SK-N-SH (cell line): ENCODE measurements around the gene ATP2B2. TPM values are rescaled to one million over a fixed set of nuclear protein-coding genes. Genes with fewer than 3 reads are reported as not detected.
A peak's percentile ranks its signal among the peaks of the same experiment; 100 is the strongest.

ENCODE experiments used
- CTCF ChIA-PET: fragments of 300-600, 350-600 bp; formaldehyde crosslinking; extraction: SDS; loops from one replicate; lab custom pipeline; 2021; lab: Yijun Ruan, JAX
- POLR2A ChIA-PET: fragments of 350-600 bp; sonication (Branson Sonifier 250); formaldehyde crosslinking; extraction: SDS; loops from one replicate; lab custom pipeline; 2020; ENCODE audit warnings: antibody characterized with exemption, inconsistent platforms; lab: Yijun Ruan, JAX
- DNase-seq: peaks from one replicate; pipeline ENCODE4 v3.0.0; 2012
- H2AFZ ChIP-seq: fragments of 200-600 bp; sonication (generic); 2 replicates; pipeline ENCODE4 v1.8.1; 2016; ENCODE audit warnings: antibody characterized with exemption, mild to moderate bottlenecking, low read depth
- H3F3A ChIP-seq: fragments of 200-600 bp; sonication (generic); replicated peaks from 2 replicates; pipeline ENCODE3; 2016; ENCODE audit warnings: antibody characterized with exemption, mild to moderate bottlenecking; ENCODE audit not compliant: insufficient read depth
- H3K27ac ChIP-seq, 2 experiments: fragments of 200-500 bp in 1 of 2; fragments of 200-600 bp in 1 of 2; sonication (Bioruptor generic) in 1 of 2; sonication (generic), shearing (Covaris generic) in 1 of 2; 2 replicates each; pipeline versions ENCODE4 v1.5.1 to v1.6.1; 2014 to 2016; ENCODE audit warnings: low read depth in 2 of 2, inconsistent platforms in 1 of 2, low read length in 1 of 2, mild to moderate bottlenecking in 1 of 2, mixed read lengths in 1 of 2
- H3K27me3 ChIP-seq: fragments of 200-600 bp; sonication (generic), shearing (Covaris generic); 2 replicates; pipeline ENCODE4 v1.6.1; 2016; ENCODE audit warnings: mixed run types; ENCODE audit not compliant: insufficient read depth
- H3K36me3 ChIP-seq, 2 experiments: fragments of 200-500 bp in 1 of 2; fragments of 200-600 bp in 1 of 2; sonication (Bioruptor generic) in 1 of 2; sonication (generic) in 1 of 2; replicated peaks in 1 of 2; 2 replicates each; pipeline versions ENCODE3 to v1.5.1; 2014 to 2016; ENCODE audit warnings: low read length in 1 of 2, mild to moderate bottlenecking in 1 of 2; ENCODE audit not compliant: insufficient read depth in 2 of 2, control insufficient read depth in 1 of 2
- H3K4me1 ChIP-seq, 2 experiments: fragments of 200-500 bp in 1 of 2; fragments of 200-600 bp in 1 of 2; sonication (Bioruptor generic) in 1 of 2; sonication (generic), shearing (Covaris generic) in 1 of 2; 2 replicates each; pipeline versions ENCODE4 v1.5.1 to v1.6.1; 2014 to 2016; ENCODE audit warnings: low read depth in 1 of 2, low read length in 1 of 2, mixed run types in 1 of 2; ENCODE audit not compliant: insufficient read depth in 2 of 2, control insufficient read depth in 1 of 2
- H3K4me2 ChIP-seq: fragments of 200-600 bp; sonication (generic), shearing (Covaris generic); 2 replicates; pipeline ENCODE4 v1.6.1; 2017; ENCODE audit warnings: mixed run types
- H3K4me3 ChIP-seq, 2 experiments: fragments of 200-500 bp in 1 of 2; fragments of 200-600 bp in 1 of 2; sonication (Bioruptor generic) in 1 of 2; sonication (generic), shearing (Covaris generic) in 1 of 2; 2 replicates each; pipeline versions ENCODE4 v1.5.1 to v1.8.1; 2014 to 2016; ENCODE audit warnings: low read depth in 2 of 2, inconsistent platforms in 1 of 2, low read length in 1 of 2, mild to moderate bottlenecking in 1 of 2, mixed read lengths in 1 of 2, moderate library complexity in 1 of 2
- H3K79me2 ChIP-seq: fragments of 200-600 bp; sonication (generic); 2 replicates; pipeline ENCODE4 v1.8.1; 2017; ENCODE audit warnings: mild to moderate bottlenecking; ENCODE audit not compliant: insufficient read depth
- H3K9ac ChIP-seq: fragments of 200-600 bp; sonication (generic); 2 replicates; pipeline ENCODE4 v1.6.1; 2017; ENCODE audit warnings: mixed run types
- H3K9me2 ChIP-seq: fragments of 200-600 bp; sonication (generic); 2 replicates; pipeline ENCODE4 v1.6.1; 2017; ENCODE audit warnings: mixed run types
- H3K9me3 ChIP-seq: fragments of 200-600 bp; sonication (generic); 2 replicates; pipeline ENCODE4 v1.6.1; 2017; ENCODE audit warnings: mixed run types, mild to moderate bottlenecking, moderate library complexity
- H4K20me1 ChIP-seq: fragments of 200-600 bp; sonication (generic); 2 replicates; pipeline ENCODE4 v1.6.1; 2017; ENCODE audit warnings: mild to moderate bottlenecking, mixed run types; ENCODE audit not compliant: insufficient read depth
- ELF1 ChIP-seq: IDR thresholded peaks from 2 replicates; pipeline ENCODE4 v1.4.0; 2012
- EP300 ChIP-seq, 2 experiments: IDR thresholded peaks; 2 replicates each; pipeline versions ENCODE4 v1.4.0 to v1.6.1; 2012; ENCODE audit warnings: borderline replicate concordance in 1 of 2, low read depth in 1 of 2, low read length in 1 of 2
- EZH2phosphoT487 ChIP-seq: fragments of 200-600 bp; sonication (generic); IDR thresholded peaks from 2 replicates; pipeline ENCODE4 v1.6.1; 2017; ENCODE audit warnings: low read depth, mixed run types, mild to moderate bottlenecking, antibody characterized with exemption, moderate library complexity, borderline replicate concordance
- FOXJ3 ChIP-seq: sonication (generic); formaldehyde crosslinking; IDR thresholded peaks from 2 replicates; pipeline ENCODE4 v1.5.1; 2020; ENCODE audit warnings: mild to moderate bottlenecking, missing genetic modification reagents
- FOXM1 ChIP-seq: IDR thresholded peaks from 2 replicates; pipeline ENCODE4 v1.4.0; 2012; ENCODE audit warnings: low read depth, mild to moderate bottlenecking
- GABPA ChIP-seq: IDR thresholded peaks from 2 replicates; pipeline ENCODE4 v1.4.0; 2012; ENCODE audit warnings: low read depth, mild to moderate bottlenecking
- GATA2 ChIP-seq: sonication (generic); formaldehyde crosslinking; IDR thresholded peaks from 2 replicates; pipeline ENCODE4 v1.5.0; 2020; ENCODE audit warnings: mild to moderate bottlenecking, missing genetic modification reagents
- JUND ChIP-seq: IDR thresholded peaks from 2 replicates; pipeline ENCODE4 v1.4.0; 2012
- MEF2A ChIP-seq: IDR thresholded peaks from 2 replicates; pipeline ENCODE4 v1.4.0; 2012; ENCODE audit warnings: low read depth, borderline replicate concordance
- NFIC ChIP-seq: IDR thresholded peaks from 2 replicates; pipeline ENCODE4 v1.4.0; 2012; ENCODE audit warnings: borderline replicate concordance
- NRF1 ChIP-seq: IDR thresholded peaks from 2 replicates; pipeline ENCODE4 v1.6.1; 2012; ENCODE audit warnings: low read depth, mild to moderate bottlenecking, low read length
- POLR2AphosphoS5 ChIP-seq: IDR thresholded peaks from 2 replicates; pipeline ENCODE4 v1.6.1; 2012; ENCODE audit warnings: low read depth, low read length
- RAD21 ChIP-seq: IDR thresholded peaks from 2 replicates; pipeline ENCODE4 v1.6.1; 2012; ENCODE audit warnings: mild to moderate bottlenecking, low read length
- RCOR1 ChIP-seq: fragments of 150-350 bp; IDR thresholded peaks from 2 replicates; pipeline ENCODE4 v1.6.1; 2017; ENCODE audit warnings: antibody characterized with exemption, low read length
- RFX5 ChIP-seq: IDR thresholded peaks from 2 replicates; pipeline ENCODE4 v1.6.1; 2012; ENCODE audit warnings: mild to moderate bottlenecking, improper control_type of control experiment, low read length
- RXRA ChIP-seq: IDR thresholded peaks from 2 replicates; pipeline ENCODE4 v1.4.0; 2012; ENCODE audit warnings: low read depth, mild to moderate bottlenecking, borderline replicate concordance
- SMC3 ChIP-seq: IDR thresholded peaks from 2 replicates; pipeline ENCODE4 v1.6.1; 2012; ENCODE audit warnings: low read depth, low read length, improper control_type of control experiment
- TCF12 ChIP-seq: IDR thresholded peaks from 2 replicates; pipeline ENCODE4 v1.4.0; 2012
- TEAD4 ChIP-seq: IDR thresholded peaks from 2 replicates; pipeline ENCODE4 v1.4.0; 2012; ENCODE audit warnings: mild to moderate bottlenecking, borderline replicate concordance; ENCODE audit not compliant: insufficient read depth
- YY1 ChIP-seq: IDR thresholded peaks from 2 replicates; pipeline ENCODE4 v1.4.0; 2012; ENCODE audit warnings: low read depth, mild to moderate bottlenecking
- WGBS: methylation state at CpG from one replicate; pipeline ENCODE4 v1.1.6; 2017; ENCODE audit warnings: low lambda C conversion rate; 5-methylcytosine and 5-hydroxymethylcytosine counted together
- polyA plus RNA-seq, 3 experiments: library from polyadenylated mRNA; depleted of rRNA; stranded (reverse); fragments of >200 nt; gene quantifications; 2 replicates each; pipeline ENCODE4 v1.2.3, GENCODE V29; 2012
- TF ChIP-seq, protein P1 (sequence below): fragments of 150-350 bp; IDR thresholded peaks from 2 replicates; pipeline ENCODE4 v1.6.1; 2017; ENCODE audit warnings: antibody characterized with exemption, low read length, low read depth, borderline replicate concordance
- TF ChIP-seq, protein P2 (sequence below): IDR thresholded peaks from 2 replicates; pipeline ENCODE4 v1.4.0; 2012; ENCODE audit warnings: low read depth, borderline replicate concordance
- TF ChIP-seq, protein P3 (sequence below): fragments of 150-350 bp; IDR thresholded peaks from 2 replicates; pipeline ENCODE4 v1.6.1; 2016; ENCODE audit warnings: mild to moderate bottlenecking, low read depth, low read length
- TF ChIP-seq, protein P4 (sequence below): IDR thresholded peaks from 2 replicates; pipeline ENCODE4 v1.6.1; 2012; ENCODE audit warnings: mild to moderate bottlenecking, low read depth, low read length, moderate library complexity
- TF ChIP-seq, protein P5 (sequence below): fragments of 200-600 bp; sonication (generic); IDR thresholded peaks from 2 replicates; pipeline ENCODE4 v1.6.1; 2017; ENCODE audit warnings: antibody characterized with exemption, mild to moderate bottlenecking, moderate library complexity

Gene ATP2B2
- polyA plus RNA-seq, 1 of the 3 experiments (the other 2 are of a cell fraction): 0.15 TPM

DNA sequence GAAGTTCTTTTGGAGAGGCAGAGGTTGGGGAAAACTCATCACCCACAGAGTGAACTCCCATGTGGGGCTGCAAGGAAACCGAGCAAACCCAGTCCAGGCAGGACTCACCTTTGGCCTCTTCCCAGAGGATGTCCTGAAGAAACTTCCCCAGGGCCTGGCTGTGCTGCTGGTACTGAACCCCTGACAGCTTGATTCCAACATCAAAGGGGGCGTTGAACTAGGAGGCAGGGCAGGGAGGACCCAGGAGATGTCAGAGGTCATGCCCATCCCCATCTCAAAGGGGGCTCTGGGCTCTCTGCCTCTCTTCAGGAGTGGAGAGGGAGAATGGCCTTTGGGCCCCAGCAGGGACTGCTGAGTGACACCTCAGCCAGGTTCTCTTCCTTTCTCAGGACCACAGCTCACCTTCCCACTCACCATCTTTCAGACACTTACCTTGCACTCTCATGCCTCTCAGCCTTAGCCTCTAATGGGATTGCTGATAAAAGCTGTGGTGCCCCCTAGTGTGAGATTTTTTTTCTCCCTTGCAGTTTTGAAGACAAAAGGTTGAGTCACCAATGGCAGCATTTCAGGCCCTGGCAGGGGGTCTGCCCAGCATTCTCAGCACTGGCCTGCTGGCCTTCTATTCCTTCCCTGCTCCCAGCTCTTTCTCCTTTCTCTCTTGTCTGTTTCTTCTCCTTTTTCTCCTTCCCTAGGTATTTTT, 218.6 kb downstream of the ATP2B2 start:
- POLR2A ChIA-PET: no interaction called here
- TF ChIP-seq NFIC: 0 out of 2 replicates have a peak, but pooled peaks have one; percentile 16
- TF ChIP-seq GABPA: no peak
- no peak for TF ChIP-seq TCF12
- no peak for TF ChIP-seq GATA2 (CRISPR knock-in tag)
- TF ChIP-seq TEAD4: no peak
- TF ChIP-seq FOXM1: no peak
- TF ChIP-seq, protein P1, sequence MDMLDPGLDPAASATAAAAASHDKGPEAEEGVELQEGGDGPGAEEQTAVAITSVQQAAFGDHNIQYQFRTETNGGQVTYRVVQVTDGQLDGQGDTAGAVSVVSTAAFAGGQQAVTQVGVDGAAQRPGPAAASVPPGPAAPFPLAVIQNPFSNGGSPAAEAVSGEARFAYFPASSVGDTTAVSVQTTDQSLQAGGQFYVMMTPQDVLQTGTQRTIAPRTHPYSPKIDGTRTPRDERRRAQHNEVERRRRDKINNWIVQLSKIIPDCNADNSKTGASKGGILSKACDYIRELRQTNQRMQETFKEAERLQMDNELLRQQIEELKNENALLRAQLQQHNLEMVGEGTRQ: no peak
- TF ChIP-seq RFX5: no peak
- TF ChIP-seq RCOR1: no peak
- TF ChIP-seq, protein P2, sequence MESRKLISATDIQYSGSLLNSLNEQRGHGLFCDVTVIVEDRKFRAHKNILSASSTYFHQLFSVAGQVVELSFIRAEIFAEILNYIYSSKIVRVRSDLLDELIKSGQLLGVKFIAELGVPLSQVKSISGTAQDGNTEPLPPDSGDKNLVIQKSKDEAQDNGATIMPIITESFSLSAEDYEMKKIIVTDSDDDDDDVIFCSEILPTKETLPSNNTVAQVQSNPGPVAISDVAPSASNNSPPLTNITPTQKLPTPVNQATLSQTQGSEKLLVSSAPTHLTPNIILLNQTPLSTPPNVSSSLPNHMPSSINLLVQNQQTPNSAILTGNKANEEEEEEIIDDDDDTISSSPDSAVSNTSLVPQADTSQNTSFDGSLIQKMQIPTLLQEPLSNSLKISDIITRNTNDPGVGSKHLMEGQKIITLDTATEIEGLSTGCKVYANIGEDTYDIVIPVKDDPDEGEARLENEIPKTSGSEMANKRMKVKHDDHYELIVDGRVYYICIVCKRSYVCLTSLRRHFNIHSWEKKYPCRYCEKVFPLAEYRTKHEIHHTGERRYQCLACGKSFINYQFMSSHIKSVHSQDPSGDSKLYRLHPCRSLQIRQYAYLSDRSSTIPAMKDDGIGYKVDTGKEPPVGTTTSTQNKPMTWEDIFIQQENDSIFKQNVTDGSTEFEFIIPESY: no peak
- TF ChIP-seq RAD21: peak; percentile 75
- no peak for TF ChIP-seq EZH2phosphoT487
- no peak for TF ChIP-seq FOXJ3 (CRISPR knock-in tag)
- TF ChIP-seq, protein P3, sequence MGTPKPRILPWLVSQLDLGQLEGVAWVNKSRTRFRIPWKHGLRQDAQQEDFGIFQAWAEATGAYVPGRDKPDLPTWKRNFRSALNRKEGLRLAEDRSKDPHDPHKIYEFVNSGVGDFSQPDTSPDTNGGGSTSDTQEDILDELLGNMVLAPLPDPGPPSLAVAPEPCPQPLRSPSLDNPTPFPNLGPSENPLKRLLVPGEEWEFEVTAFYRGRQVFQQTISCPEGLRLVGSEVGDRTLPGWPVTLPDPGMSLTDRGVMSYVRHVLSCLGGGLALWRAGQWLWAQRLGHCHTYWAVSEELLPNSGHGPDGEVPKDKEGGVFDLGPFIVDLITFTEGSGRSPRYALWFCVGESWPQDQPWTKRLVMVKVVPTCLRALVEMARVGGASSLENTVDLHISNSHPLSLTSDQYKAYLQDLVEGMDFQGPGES: no peak
- TF ChIP-seq, protein P4, sequence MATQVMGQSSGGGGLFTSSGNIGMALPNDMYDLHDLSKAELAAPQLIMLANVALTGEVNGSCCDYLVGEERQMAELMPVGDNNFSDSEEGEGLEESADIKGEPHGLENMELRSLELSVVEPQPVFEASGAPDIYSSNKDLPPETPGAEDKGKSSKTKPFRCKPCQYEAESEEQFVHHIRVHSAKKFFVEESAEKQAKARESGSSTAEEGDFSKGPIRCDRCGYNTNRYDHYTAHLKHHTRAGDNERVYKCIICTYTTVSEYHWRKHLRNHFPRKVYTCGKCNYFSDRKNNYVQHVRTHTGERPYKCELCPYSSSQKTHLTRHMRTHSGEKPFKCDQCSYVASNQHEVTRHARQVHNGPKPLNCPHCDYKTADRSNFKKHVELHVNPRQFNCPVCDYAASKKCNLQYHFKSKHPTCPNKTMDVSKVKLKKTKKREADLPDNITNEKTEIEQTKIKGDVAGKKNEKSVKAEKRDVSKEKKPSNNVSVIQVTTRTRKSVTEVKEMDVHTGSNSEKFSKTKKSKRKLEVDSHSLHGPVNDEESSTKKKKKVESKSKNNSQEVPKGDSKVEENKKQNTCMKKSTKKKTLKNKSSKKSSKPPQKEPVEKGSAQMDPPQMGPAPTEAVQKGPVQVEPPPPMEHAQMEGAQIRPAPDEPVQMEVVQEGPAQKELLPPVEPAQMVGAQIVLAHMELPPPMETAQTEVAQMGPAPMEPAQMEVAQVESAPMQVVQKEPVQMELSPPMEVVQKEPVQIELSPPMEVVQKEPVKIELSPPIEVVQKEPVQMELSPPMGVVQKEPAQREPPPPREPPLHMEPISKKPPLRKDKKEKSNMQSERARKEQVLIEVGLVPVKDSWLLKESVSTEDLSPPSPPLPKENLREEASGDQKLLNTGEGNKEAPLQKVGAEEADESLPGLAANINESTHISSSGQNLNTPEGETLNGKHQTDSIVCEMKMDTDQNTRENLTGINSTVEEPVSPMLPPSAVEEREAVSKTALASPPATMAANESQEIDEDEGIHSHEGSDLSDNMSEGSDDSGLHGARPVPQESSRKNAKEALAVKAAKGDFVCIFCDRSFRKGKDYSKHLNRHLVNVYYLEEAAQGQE: no peak
- no peak for TF ChIP-seq MEF2A
- no peak for TF ChIP-seq ELF1
- peak; percentile 44 for TF ChIP-seq SMC3
- TF ChIP-seq, protein P5, sequence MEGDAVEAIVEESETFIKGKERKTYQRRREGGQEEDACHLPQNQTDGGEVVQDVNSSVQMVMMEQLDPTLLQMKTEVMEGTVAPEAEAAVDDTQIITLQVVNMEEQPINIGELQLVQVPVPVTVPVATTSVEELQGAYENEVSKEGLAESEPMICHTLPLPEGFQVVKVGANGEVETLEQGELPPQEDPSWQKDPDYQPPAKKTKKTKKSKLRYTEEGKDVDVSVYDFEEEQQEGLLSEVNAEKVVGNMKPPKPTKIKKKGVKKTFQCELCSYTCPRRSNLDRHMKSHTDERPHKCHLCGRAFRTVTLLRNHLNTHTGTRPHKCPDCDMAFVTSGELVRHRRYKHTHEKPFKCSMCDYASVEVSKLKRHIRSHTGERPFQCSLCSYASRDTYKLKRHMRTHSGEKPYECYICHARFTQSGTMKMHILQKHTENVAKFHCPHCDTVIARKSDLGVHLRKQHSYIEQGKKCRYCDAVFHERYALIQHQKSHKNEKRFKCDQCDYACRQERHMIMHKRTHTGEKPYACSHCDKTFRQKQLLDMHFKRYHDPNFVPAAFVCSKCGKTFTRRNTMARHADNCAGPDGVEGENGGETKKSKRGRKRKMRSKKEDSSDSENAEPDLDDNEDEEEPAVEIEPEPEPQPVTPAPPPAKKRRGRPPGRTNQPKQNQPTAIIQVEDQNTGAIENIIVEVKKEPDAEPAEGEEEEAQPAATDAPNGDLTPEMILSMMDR: peak; percentile 77
- 0 out of 2 replicates have a peak, but pooled peaks have one; percentile 40 for TF ChIP-seq JUND
- no peak for TF ChIP-seq POLR2AphosphoS5
- TF ChIP-seq YY1: no peak
- no peak for TF ChIP-seq EP300 (IDR thresholded peaks at IDR 0.05; ENCODE audit: borderline replicate concordance in 1 of 2, low read depth in 1 of 2, low read length in 1 of 2)
- TF ChIP-seq NRF1: no peak
- TF ChIP-seq RXRA: no peak

More for the DNA sequence above, 218.6 kb downstream of the ATP2B2 start:
- H3K9me3 ChIP-seq: no peaks in the 10 kb centered on the region
- no peaks in the 10 kb centered on the region for H3K27me3 ChIP-seq
- H3K4me3 ChIP-seq: no peak overlapping the region
- peak overlapping the region; percentile 22; the same call in 1 of the 2 replicates for H3K9ac ChIP-seq
- no peaks in the 10 kb centered on the region for H3K9me2 ChIP-seq
- CTCF ChIA-PET: interaction anchor here (0.8 to 2.5 kb wide), 22 partner anchors 9 to 554 kb away, joined by 3 to 8 read pairs (median 3); no protein-coding TSS in a partner anchor
- no peak overlapping the region for H2AFZ ChIP-seq
- no peak overlapping the region for H3K4me2 ChIP-seq
- WGBS: 17% methylated on average over 1 of the region's 2 CpGs
- no peaks in the 10 kb centered on the region for H4K20me1 ChIP-seq
- H3K27ac ChIP-seq: peak overlapping the region in 1 of 2 experiments; percentile 68; a peak in 2 of 4 replicates
- DNase-seq: peak; percentile 76
- H3K4me1 ChIP-seq: peaks cover 6 to 17% of the 10 kb centered on the region in 2 experiments; a peak in 2 of 4 replicates
- H3K36me3 ChIP-seq: peaks cover 25 to 26% of the 10 kb centered on the region in 2 experiments
- peaks cover 4% of the 10 kb centered on the region for H3F3A ChIP-seq
- no peaks in the 10 kb centered on the region for H3K79me2 ChIP-seq
